Panc1 (cell line): ENCODE measurements around the gene LRRTM3. TPM values are rescaled to one million over a fixed set of nuclear protein-coding genes. Genes with fewer than 3 reads are reported as not detected.
A peak's percentile ranks its signal among the peaks of the same experiment; 100 is the strongest.

ENCODE experiments used
- ATAC-seq: fragments of 200-7000 bp; cut with Tn5 transposase; 2 replicates; pipeline ENCODE4 v1.9.1; 2020; ENCODE audit warnings: mild to moderate bottlenecking, moderate library complexity
- Bru-seq: library from RNA; stranded (reverse); fragments of 400-500 nt; gene quantifications from one replicate; lab custom pipeline; 2021; lab: Mats Ljungman, UMichigan
- BruChase-seq, 2 experiments: library from RNA; stranded (reverse); fragments of 400-500 nt; gene quantifications; one replicate each; lab custom pipeline; 2021; lab: Mats Ljungman, UMichigan
- BruUV-seq: library from RNA; stranded (reverse); fragments of 400-500 nt; replicated peaks from 2 replicates; lab custom pipeline; 2021; lab: Mats Ljungman, UMichigan
- CTCF ChIA-PET: fragments of 300-600 bp; sonication (Branson Sonifier 250); formaldehyde crosslinking; loops from one replicate; lab custom pipeline; 2022; ENCODE audit warnings: antibody characterized with exemption; lab: Charles Lee
- POLR2A ChIA-PET: fragments of 300-600 bp; sonication (Branson Sonifier 250); formaldehyde crosslinking; loops from one replicate; lab custom pipeline; 2022; ENCODE audit warnings: antibody characterized with exemption; lab: Charles Lee
- DNase-seq: peaks from one replicate; pipeline ENCODE4 v3.0.0-alpha.2; 2010; ENCODE audit warnings: low read depth, low spot score
- H3K27ac ChIP-seq: 2 replicates; pipeline ENCODE4 v1.5.1; 2011; ENCODE audit warnings: mild to moderate bottlenecking, low read length, inconsistent platforms
- H3K27me3 ChIP-seq: fragments of 200-500 bp; sonication (Bioruptor generic); 2 replicates; pipeline ENCODE4 v1.6.0; 2014; ENCODE audit warnings: low read length, inconsistent platforms; ENCODE audit not compliant: control insufficient read depth, insufficient read depth
- H3K36me3 ChIP-seq: fragments of 200-500 bp; sonication (Bioruptor generic); 2 replicates; pipeline ENCODE4 v1.5.1; 2014; ENCODE audit warnings: inconsistent platforms, mild to moderate bottlenecking, low read length, moderate library complexity; ENCODE audit not compliant: control insufficient read depth, insufficient read depth
- H3K4me1 ChIP-seq: 2 replicates; pipeline ENCODE4 v1.5.1; 2011; ENCODE audit warnings: inconsistent platforms, mild to moderate bottlenecking, low read length, moderate library complexity; ENCODE audit not compliant: control insufficient read depth, insufficient read depth
- H3K4me3 ChIP-seq, 2 experiments: 2 replicates each; pipeline ENCODE4 v1.5.1; 2011 to 2012; ENCODE audit warnings: low read depth in 2 of 2, low read length in 2 of 2, mild to moderate bottlenecking in 2 of 2, inconsistent platforms in 1 of 2, moderate library complexity in 1 of 2
- H3K9me3 ChIP-seq: fragments of 200-500 bp; sonication (Bioruptor generic); 2 replicates; pipeline ENCODE4 v1.5.1; 2014; ENCODE audit warnings: low read depth, mild to moderate bottlenecking, inconsistent platforms, low read length, moderate library complexity; ENCODE audit not compliant: control insufficient read depth, insufficient read depth
- POLR2AphosphoS5 ChIP-seq: IDR thresholded peaks from 2 replicates; pipeline ENCODE4 v1.6.1; 2012; ENCODE audit warnings: mild to moderate bottlenecking, low read depth, low read length, moderate library complexity
- REST ChIP-seq, 2 experiments: IDR thresholded peaks; 2 replicates each; pipeline ENCODE4 v1.6.1; 2011 to 2012; ENCODE audit warnings: low read depth in 2 of 2, control low read depth in 1 of 2, low read length in 1 of 2, mild to moderate bottlenecking in 1 of 2, moderate library complexity in 1 of 2; ENCODE audit not compliant: insufficient read depth in 1 of 2
- SIN3A ChIP-seq: IDR thresholded peaks from 2 replicates; pipeline ENCODE4 v1.6.1; 2012; ENCODE audit warnings: low read depth, mild to moderate bottlenecking, low read length, moderate library complexity, borderline replicate concordance; ENCODE audit not compliant: insufficient read depth
- TCF7L2 ChIP-seq: IDR thresholded peaks from 2 replicates; pipeline ENCODE4 v1.6.1; 2011; ENCODE audit warnings: mild to moderate bottlenecking, low read depth, low read length, inconsistent platforms
- in situ Hi-C: cut with HindIII; loops from 2 replicates; pipeline ENCODE4 v1.10.0; 2016; ENCODE audit warnings: low sequenced_read_pairs, low pct_unique_long_range_greater_than_20kb
- intact Hi-C: fragments of 100-400 bp; cut with micrococcal nuclease; formaldehyde crosslinking; loops from one replicate; pipeline ENCODE4 v1.10.0; 2022; ENCODE audit not compliant: unreplicated experiment
- long read RNA-seq: library from polyadenylated mRNA; unstranded; transcript quantifications from one replicate; pipeline ENCODE4 v2.0.0, GENCODE V29; 2021; ENCODE audit not compliant: unreplicated experiment
- polyA plus RNA-seq: library from polyadenylated mRNA; unstranded; fragments of >200 nt; gene quantifications from one replicate; pipeline ENCODE4 v1.2.1, GENCODE V29; 2012; ENCODE audit warnings: missing spikeins; ENCODE audit not compliant: insufficient read length
- total RNA-seq: library from RNA; stranded (reverse); gene quantifications from one replicate; pipeline ENCODE4 v1.2.1, GENCODE V29; 2021; ENCODE audit not compliant: unreplicated experiment
- TF ChIP-seq, protein P1 (sequence below): fragments of 450-650 bp; IDR thresholded peaks from 2 replicates; pipeline ENCODE4 v1.5.1; 2017; ENCODE audit warnings: mild to moderate bottlenecking

The LRRTM3 gene
- total RNA-seq, result 0.10 TPM
- polyA plus RNA-seq, result not detected
- Bru-seq, nascent RNA, result percentile 15 among the genes with signal in this experiment
- BruChase-seq, experiment 1, labeled RNA remaining after a 2-hour chase, result percentile 14 among the genes with signal in this experiment
- percentile 12 among the genes with signal in this experiment for BruChase-seq, experiment 2, labeled RNA remaining after a 6-hour chase
- long read RNA-seq, result 0 reads

DNA sequence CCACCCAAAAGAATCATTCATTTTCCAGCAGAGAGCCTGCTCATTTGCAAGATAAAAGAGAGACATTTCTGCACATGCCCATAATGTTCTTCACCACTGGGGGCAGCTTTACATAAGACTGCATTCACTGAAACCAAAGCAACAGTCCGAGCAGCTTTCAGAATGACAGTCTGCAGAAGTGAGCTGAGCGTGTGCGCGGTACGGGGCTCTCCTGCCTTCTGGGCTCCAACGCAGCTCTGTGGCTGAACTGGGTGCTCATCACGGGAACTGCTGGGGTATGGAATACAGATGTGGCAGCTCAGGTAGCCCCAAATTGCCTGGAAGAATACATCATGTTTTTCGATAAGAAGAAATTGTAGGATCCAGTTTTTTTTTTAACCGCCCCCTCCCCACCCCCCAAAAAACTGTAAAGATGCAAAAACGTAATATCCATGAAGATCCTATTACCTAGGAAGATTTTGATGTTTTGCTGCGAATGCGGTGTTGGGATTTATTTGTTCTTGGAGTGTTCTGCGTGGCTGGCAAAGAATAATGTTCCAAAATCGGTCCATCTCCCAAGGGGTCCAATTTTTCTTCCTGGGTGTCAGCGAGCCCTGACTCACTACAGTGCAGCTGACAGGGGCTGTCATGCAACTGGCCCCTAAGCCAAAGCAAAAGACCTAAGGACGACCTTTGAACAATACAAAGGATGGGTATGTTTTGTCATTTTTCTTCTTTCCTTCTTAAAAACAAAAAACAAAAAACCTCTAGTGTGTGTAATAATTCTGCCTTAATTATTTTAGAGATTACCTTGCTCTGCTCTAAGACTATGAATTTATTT is at the start of gene LRRTM3:
Gene LRRTM3, plus strand, starts transcription at position 141 of the 820 bp plus-strand sequence.
- DNase-seq (peak; percentile 20), ATAC-seq (peak; percentile 99)
- in situ Hi-C loops (no loop called here), intact Hi-C loops (no loop called here)
- no TSS peak for BruUV-seq
- Histone ChIP-seq H3K9me3 (no peaks in the 10 kb centered on the region), H3K36me3 (no peaks in the 10 kb centered on the region), H3K4me3 (peak within 1 kb of the TSS in 1 of 2 experiments; percentile 24; a peak in 1 of 4 replicates), H3K27me3 (peaks cover 50% of the 10 kb centered on the region), H3K4me1 (peaks cover 6% of the 10 kb centered on the region), H3K27ac (no peak within 1 kb of the TSS)
- POLR2A ChIA-PET, result no interaction called here
- CTCF ChIA-PET, result interaction anchor here (0.6 kb wide), 1 partner anchor 596 kb away, joined by 3 read pairs; no protein-coding TSS in a partner anchor
- TF ChIP-seq SIN3A (no peak), POLR2AphosphoS5 (no peak), TCF7L2 (no peak)
- TF ChIP-seq, protein P1, sequence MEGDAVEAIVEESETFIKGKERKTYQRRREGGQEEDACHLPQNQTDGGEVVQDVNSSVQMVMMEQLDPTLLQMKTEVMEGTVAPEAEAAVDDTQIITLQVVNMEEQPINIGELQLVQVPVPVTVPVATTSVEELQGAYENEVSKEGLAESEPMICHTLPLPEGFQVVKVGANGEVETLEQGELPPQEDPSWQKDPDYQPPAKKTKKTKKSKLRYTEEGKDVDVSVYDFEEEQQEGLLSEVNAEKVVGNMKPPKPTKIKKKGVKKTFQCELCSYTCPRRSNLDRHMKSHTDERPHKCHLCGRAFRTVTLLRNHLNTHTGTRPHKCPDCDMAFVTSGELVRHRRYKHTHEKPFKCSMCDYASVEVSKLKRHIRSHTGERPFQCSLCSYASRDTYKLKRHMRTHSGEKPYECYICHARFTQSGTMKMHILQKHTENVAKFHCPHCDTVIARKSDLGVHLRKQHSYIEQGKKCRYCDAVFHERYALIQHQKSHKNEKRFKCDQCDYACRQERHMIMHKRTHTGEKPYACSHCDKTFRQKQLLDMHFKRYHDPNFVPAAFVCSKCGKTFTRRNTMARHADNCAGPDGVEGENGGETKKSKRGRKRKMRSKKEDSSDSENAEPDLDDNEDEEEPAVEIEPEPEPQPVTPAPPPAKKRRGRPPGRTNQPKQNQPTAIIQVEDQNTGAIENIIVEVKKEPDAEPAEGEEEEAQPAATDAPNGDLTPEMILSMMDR, result peak; percentile 81

- no peak overlapping the region for H3K4me3 ChIP-seq
- H3K9me3 ChIP-seq, result 0 out of 2 replicates have a peak, but pooled peaks cover 6% of the 10 kb centered on the region
- no peaks in the 10 kb centered on the region for H3K36me3 ChIP-seq
- ChIA-PET CTCF (no interaction called here), POLR2A (no interaction called here)
- H3K4me1 ChIP-seq, result no peaks in the 10 kb centered on the region
- H3K27me3 ChIP-seq, result no peaks in the 10 kb centered on the region
- TF ChIP-seq POLR2AphosphoS5, result no peak
- TF ChIP-seq SIN3A, result no peak
- TF ChIP-seq REST (IDR thresholded peaks at IDR 0.05; ENCODE audit: insufficient read depth in 1 of 2, low read depth in 2 of 2, low read length in 1 of 2), result no peak
- TF ChIP-seq, protein P1, result no peak
- no peak for TF ChIP-seq TCF7L2
- no peak for ATAC-seq
- intact Hi-C loops, result no loop called here
- DNase-seq, result no peak
- no peak overlapping the region for H3K27ac ChIP-seq
- no TSS peak for BruUV-seq
- in situ Hi-C loops, result no loop called here
Measured at GRCh38 chr10:66877361-66877760, 48.5 kb upstream of the LRRTM3 start.
